Measurements from ENCODE around the gene CD302.
"Not testable (repeated sequence)": the region's sequence is repeated elsewhere in the genome, so short reads cannot be mapped to it uniquely, and the experiment has no call there.

The CD302 gene

DNA sequence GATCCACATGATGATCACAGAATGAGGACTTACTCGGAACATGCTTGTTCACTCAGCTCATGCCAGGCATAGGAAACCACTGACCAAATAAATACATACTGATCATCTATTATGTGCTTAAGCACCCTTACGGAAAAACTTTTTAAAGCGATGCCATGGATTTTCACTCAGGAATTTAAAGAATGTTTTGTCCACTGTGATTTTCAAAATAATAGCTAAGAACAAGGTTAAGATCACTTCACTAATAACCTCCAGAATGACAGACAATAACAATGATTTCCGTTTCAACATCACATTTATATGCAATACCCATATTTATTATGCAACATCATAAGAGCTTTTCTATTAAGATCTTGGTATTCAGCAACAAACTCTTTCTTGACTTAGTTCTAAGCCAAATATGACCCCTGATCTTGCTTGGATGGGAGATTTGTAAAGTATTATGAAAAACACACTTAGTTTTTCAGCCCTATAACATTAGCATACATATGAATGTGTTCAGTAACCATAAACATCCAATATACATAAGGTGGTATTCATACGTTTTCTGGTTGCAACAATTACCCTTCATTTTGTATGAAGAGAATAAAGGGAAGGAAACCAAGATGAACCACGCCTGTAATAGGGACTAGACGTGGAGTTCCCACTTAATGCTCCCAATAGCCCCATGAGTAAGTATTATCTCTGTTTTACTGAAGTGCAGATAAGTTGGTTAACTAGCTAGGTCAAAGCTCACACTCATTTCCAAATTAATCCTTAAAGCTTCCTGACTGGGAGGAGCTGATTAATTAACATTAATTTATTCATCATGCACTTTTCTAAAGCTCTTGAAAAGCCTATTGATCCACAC, 1.9 kb downstream of the CD302 start:
- in situ Hi-C loops (cut with HindIII; ENCODE audit: low sequenced_read_pairs), result no loop called here

DNA sequence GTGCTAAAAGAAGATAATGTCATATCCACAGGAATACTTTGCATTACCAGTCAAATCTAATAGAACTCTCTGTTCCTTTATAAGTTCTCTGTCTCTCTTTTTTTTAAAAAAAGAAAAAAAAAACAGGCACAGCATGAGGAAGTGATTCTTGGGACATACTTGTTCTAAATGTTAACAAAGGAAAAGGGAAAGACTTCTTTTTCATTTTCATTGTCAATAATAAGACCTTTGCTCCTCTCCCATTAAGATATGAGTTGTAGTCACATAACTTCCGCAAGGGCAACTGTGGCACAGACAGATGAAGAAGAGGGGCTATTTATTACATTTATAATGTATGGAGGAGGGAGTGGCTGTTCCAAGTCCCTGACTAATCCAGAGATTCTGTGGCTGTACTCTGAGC, 4.7 kb downstream of the CD302 start:
- in situ Hi-C loops (cut with HindIII; ENCODE audit: low sequenced_read_pairs), result no loop called here

DNA sequence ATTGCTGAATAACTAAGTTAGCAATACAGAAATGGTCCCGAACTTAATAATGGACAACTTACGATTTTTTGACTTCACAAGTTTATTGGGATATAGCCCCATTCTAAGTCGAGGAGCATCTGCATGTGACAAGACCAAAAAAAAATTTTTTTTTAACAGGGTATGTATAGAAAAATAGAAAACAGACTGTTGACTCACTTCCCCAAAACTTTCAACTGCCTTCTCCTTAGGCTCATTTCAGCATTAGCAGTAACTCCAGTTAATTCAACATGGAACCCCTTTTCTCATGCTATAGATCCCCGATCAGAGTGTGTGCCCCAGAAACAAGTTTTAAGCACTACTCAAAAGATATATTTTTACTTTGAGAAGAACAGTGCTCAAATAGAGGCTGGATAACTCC, 5.4 kb downstream of the CD302 start:
- in situ Hi-C loops (cut with HindIII; ENCODE audit: low sequenced_read_pairs), result no loop called here

DNA sequence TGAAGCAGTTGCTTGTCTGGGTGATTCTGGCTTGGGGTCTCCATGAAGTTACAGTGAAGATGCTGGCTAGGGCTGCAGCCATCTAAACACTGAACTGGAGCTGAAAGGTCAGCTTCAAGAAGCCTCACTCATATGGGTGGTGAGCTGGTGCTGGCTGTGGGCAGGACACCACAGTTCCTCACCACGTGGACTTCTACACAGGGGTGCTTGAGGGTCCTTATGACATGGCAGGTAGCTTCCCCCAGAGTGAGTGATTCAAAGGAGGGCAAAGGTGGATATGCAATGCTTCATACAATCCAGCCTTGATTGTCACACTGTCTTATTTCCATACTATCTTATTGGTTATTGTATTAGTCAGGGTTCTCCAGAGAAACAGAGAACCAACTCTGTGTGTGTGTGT, 6.0 kb downstream of the CD302 start:
- in situ Hi-C loops (cut with HindIII; ENCODE audit: low sequenced_read_pairs), result no loop called here

DNA sequence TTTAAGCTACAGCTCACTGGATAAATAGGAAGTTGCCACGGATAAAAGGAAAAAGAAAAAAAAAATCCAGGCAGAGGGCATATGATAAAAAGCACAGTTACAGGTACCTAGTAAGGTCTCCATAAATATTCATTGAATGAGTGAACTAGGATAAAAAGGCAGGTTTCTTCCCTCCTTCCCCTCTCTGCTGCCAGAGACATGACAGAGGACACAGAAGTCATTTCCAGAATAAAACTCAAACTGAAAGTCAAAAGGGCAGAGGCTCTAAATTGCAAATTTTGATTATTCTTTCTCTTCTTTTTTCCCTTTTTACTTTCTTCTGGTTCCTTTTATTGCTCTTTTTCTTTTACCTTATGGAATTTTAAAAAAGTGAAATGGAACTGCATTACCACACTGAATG, 7.7 kb downstream of the CD302 start:
- in situ Hi-C loops (cut with HindIII; ENCODE audit: low sequenced_read_pairs), result no loop called here

DNA sequence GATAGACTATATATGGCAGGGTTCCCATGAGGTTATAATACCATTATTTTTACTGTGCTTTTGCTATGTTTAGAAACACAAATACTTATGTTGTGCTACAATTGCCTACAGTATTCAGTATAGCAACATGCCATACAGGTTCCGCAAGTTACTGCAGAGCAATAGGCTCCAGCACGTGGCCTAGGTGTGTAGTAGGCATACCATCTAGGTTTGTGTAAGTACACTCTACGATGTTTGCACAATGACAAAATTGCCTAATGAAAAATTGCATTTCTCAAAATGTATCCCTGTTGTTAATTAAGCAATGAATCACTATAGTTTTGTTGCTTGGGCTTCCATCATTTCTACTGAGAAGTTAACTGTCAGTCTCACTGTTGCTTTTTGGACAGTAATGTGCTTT, 9.8 kb downstream of the CD302 start:
- in situ Hi-C loops (cut with HindIII; ENCODE audit: low sequenced_read_pairs), result no loop called here

DNA sequence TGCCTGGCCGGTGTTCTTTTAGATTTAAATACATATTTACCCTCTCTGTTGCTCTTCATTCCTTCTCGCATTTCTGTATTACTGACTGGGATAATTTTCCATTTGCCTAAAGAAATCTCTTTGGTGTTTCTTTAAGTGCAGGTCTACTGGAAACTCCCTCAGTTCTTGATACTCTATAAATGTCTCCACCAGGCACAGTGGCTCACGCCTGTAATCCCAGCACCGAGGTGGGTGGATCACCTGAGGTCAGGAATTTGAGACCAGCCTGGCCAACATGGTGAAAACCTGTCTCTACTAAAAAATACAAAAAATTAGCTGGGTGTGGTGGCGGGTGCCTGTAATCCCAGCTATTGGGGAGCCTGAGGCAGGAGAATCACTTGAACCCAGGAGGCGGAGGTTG, 10.4 kb downstream of the CD302 start:
- in situ Hi-C loops (cut with HindIII; ENCODE audit: low sequenced_read_pairs), result not testable (repeated sequence)

DNA sequence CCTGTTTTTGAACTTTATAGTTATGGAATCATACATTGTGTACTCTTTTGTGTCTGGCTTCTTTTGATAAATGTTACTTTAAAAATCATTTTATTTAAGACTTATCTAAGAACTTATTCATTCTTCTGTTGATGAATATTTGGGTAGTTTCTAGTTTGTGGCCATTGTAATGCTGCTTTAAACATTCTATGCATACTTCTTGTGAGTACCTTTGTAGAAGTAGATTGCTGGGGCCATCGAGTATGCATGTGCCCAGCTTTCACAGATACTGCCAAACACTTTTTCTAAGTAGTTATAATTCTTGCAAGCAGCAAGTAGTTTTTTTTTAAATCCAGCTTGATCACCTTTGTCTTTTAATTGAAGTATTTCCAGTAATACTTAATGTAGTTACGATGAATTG, 11.1 kb downstream of the CD302 start:
- in situ Hi-C loops (cut with HindIII; ENCODE audit: low sequenced_read_pairs), result no loop called here

DNA sequence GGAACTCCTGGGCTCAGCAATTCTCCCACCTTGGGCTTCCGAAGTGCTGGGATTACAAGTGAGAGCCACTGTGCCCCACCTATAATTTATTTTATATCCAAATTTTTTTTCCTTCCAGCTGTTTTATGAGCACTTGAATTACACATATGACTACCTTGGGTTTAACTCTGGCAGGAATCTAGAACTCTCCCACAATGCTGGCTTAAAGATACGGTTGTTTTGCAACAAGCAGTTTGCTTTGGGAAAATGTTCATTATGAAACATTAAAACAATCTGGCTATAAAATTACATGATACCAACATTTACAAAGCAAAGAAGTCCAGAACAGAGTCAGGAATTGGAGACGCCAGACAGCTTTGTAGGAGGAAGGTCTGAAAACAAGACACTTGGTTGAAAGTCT, 12.8 kb downstream of the CD302 start:
- in situ Hi-C loops (cut with HindIII; ENCODE audit: low sequenced_read_pairs), result no loop called here

DNA sequence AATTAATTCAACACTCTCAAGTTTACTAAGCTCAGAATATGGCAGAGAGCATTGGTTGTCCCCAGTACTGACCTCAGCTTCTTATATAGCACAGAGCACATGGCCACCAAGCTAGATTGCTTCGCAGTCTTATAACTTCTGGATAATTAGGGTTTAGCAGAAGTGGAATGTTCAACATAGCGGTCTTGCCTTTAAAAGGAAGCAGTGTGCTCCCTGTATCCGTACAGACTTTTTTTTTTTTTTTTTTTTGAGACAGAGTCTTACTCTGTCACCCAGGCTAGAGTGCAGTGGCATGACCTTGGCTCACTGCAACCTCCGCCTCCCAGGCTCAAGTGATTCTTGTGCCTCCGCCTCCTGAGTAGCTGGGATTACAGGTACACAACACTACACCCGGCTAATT, 13.3 kb downstream of the CD302 start:
- in situ Hi-C loops (cut with HindIII; ENCODE audit: low sequenced_read_pairs), result not testable (repeated sequence)

DNA sequence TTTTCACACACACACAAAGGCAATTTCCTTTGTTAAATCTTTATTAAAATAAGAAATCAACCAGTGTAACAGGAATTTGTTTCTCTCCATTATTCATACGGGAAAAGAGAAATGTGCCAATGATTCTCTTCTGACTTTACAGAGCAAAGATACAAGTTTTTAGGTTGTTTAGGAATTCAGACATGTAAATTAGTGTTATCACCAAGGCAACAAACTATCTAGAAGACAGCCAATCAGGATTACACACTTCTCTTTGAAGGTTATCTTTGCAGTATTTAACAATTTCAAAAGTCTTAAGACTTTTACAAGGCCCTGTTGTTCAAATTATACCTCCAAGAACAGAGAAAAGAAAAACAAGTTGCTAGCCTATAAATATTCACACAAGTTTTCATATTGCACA, 14.5 kb downstream of the CD302 start:
- in situ Hi-C loops (cut with HindIII; ENCODE audit: low sequenced_read_pairs), result no loop called here

DNA sequence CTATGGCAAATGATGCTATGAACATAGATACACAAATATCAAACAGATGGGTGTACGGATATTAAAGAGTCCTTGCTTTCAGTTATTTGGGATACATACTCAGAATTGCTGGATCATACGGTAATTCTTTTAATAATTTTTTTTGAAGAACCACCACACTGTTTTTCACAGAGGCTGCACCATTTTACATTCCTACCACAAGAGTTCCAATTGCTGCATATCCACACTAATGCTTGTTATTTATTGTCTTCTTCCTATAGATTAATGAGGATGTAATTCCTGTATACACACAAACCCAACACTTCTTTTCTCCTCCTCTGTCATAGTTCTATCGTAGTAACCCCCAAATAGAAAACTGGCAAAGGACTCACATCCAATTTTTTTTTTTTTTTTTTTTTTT, 21.7 kb downstream of the CD302 start:
- in situ Hi-C loops (cut with HindIII; ENCODE audit: low sequenced_read_pairs), result no loop called here

DNA sequence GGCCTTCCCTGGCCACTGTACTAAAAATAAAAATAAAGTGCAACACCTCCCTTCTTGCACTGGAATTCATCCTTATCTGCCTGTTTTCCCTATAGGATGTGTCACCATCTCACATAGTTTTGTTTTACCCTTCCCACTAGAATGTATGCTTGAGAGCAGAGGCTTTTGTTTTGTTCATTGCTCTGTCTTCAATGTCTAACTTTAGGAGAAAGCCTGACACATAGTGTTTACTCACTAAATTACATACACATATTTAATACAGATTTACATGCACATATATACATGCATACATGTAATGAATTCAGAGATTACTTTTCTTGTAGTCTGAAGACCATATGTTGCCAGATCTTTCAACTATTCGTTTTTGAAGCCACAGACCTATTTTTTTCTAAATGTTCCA, 23.0 kb downstream of the CD302 start:
- in situ Hi-C loops (cut with HindIII; ENCODE audit: low sequenced_read_pairs), result no loop called here

DNA sequence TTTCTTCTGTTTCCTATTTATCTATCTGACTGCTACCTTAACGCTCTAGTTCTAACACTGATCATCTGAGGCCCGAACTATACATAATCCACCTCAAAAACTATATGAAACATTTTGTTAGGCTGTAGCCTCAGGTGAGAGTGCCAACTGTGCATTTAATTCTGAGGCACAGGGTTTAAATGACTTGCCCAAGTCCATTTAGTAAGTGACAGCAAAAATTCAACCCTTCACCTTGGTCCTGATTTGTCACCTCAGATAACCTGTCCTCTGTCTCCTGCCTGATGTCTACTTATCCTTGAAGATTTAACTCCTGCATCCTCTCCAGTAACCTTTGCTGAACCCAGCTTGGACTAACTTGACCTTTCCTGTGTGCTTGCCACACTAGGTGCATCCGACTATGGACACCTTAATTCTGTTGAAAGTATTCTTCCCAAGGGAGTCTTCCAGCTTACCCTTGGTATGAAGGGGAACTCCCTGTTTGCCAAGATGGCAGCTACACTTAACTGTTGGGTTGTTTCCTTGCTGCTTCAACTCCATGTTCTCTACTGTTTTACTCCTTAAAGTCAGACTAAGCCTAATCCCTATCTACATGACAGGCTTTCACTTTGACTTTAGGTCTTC, 23.5 kb downstream of the CD302 start:
- in situ Hi-C loops (cut with HindIII; ENCODE audit: low sequenced_read_pairs), result no loop called here

DNA sequence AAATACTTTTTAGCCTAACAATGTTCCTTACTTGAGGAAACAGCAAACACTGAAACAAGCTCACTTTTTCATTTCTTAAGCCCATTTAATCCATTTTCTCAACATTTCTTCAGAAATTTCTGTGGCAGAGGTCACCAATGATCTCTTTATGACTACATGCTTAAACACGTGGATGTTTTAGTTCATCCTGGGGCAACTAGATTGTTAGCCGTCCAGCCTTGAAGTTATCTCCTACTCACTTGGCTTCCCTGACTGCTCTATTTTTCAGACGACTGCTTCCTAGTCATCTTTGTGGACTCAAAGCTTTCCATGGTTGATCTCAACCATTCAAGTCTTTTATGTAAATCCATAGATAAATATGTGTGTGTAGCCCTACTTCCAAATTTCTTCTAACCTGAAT, 24.1 kb downstream of the CD302 start:
- in situ Hi-C loops (cut with HindIII; ENCODE audit: low sequenced_read_pairs), result no loop called here

DNA sequence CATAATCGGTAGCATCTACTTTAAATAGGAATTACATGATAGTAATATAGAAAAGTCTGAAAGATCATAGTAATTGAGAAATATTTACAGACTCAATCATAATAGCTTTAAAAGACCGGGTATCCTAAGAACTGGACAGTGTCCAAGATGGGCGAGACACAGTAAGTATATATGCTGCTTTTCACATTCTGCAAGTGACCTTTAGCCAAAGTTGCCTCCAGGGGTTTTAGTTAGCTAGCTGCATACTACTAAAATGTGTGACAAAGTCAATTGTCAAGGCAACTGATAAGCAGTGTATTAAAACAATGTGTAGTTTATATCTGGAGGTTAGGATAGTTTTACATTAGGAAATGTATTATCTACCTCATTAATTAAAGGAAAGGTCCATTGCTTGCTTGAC, 24.6 kb downstream of the CD302 start:
- in situ Hi-C loops (cut with HindIII; ENCODE audit: low sequenced_read_pairs), result no loop called here

DNA sequence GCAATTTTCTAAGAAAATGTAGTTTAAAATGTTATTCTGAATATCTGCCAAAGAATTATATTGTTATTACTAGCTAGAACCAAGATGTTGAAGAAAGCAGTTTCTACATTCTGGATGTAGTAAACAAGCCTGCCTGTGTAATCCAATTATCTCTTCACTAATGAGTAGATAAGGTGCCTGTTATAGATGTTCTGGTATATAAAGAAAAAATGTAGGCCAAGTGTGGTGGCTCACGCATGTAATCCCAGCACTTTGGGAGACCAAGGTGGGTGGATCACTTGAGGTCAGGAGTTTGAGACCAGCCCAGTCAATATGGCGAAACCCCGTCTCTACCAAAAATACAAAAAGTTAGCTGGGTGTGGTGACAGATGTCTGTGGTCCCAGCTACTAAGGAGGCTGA, 28.9 kb downstream of the CD302 start:
- in situ Hi-C loops (cut with HindIII; ENCODE audit: low sequenced_read_pairs), result no loop called here

DNA sequence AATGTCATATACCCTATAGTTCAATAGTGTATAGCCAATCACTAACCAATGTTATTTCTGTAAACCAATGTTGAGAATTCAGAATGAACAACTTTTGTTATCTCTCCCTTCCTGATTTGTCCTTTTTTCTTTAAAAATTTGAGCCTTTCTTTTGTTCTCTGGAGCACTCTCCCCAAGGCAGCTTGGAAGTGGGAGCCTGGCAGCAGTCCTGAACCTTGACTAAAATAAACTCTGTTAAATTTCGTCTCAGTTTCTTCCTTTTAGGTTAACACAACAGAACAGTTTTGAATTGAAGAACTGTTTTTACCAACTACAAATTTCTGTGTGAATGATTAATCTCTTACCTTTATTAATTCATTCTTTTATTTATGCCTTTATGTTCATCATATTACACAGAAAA, 35.9 kb downstream of the CD302 start:
- in situ Hi-C loops (cut with HindIII; ENCODE audit: low sequenced_read_pairs), result no loop called here

DNA sequence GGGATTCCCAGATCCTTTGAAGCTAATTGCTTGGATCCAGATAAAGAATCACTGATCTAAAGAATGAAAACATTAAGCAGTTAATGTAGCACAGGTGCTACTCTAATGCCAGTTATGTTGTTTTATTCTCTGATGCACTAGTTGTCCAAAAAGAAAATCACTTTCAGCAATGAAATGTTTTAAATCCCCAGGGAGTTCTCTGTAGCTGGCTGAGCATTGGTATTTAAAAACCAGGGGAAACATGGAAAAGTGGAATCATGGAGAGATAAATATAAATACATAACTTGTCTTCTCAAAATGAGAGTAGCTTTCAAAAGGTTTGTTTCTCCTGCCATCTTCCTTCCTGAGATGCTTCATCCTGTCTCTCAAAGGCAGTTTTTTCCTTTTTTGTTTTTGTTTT, 37.7 kb downstream of the CD302 start:
- in situ Hi-C loops (cut with HindIII; ENCODE audit: low sequenced_read_pairs), result no loop called here

DNA sequence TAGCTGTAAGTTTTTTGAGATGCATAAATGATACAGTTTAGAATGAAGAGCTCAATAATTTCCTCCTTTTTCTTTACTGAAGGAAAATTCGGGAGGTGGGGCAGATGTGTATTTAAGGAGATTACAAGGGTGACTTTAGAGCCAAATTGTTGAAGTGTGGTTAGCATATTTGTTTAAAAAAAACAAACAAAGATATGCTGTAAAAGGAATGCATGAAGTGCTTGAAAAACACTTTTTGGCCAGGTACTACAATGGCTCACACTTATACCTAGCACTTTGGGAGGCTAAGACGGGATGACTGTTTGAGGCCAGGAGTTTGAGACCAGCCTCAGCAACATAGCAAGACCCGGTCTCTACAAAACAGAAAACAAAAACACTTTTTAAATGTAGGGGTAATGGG, 38.4 kb downstream of the CD302 start:
- in situ Hi-C loops (cut with HindIII; ENCODE audit: low sequenced_read_pairs), result no loop called here

DNA sequence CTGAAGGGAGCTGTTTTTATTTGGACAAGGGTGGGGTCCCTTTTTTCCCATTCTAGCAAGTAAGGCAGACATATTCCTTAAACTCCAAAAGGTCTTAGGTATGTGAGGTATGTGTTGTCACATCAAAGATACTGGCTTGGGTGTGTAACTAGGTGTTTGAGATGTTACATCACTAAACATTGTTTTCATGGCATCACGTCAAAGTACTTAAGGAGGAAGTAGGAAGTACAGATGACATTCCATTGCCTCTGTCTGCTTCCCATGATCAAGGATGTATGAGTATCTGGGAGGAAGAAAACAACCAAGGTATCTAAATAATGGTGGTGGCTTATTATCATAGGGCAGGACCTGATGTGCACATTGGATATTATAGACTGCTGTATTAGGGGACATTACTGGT, 39.3 kb downstream of the CD302 start:
- in situ Hi-C loops (cut with HindIII; ENCODE audit: low sequenced_read_pairs), result no loop called here

DNA sequence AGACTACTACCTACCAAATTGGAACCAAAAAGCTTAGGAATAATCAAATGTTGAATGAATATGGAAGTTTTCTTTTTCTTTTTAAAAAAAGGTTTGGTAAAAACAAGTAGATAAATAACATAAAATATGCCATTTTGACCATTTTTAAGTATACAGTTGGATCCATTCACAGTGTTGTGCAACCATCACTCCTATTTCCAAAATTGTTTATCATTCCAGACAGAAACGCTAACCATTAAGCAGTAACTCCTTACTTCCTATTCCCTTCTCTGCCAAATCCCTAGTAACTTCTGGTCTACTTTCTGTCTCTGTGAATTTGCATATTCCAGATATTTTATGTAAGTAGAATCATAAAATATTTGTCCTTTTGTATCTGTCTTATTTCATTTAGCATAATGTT, 39.8 kb downstream of the CD302 start:
- in situ Hi-C loops (cut with HindIII; ENCODE audit: low sequenced_read_pairs), result no loop called here

DNA sequence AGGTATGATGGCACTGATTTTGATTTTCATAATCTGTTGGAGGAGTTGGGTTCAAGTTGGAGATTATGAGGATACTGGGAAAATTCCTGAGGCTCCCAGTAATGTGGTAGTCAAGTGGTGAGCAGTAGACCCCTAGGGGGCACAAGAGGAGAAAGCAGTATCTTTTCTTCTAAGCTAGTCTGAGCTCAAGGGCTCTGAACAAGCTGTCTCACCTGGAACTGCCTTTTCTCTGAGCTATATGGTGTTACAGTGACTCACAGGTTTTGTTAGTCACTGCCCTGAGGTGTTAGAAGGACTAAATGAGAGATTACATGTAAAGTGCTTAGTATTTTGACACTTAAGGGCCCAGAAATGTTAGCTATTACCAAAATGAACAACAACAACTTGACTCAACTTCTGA, 42.2 kb downstream of the CD302 start:
- in situ Hi-C loops (cut with HindIII; ENCODE audit: low sequenced_read_pairs), result no loop called here

Data from DLD1 (cell line).